BE2C (cell line): ENCODE measurements around the gene JARID2.

Source experiments
- DNase-seq: peaks from one replicate; pipeline ENCODE4 v3.0.0-alpha.2; 2020
- H3K27me3 ChIP-seq: fragments of 250-450 bp; sonication (Bioruptor Pico); 2 replicates; pipeline ENCODE4 v1.5.1; 2020; ENCODE audit warnings: mild to moderate bottlenecking
- H3K36me3 ChIP-seq: fragments of 250-450 bp; sonication (Bioruptor Pico); 2 replicates; pipeline ENCODE4 v1.5.1; 2020; ENCODE audit warnings: mild to moderate bottlenecking
- H3K4me1 ChIP-seq: fragments of 250-450 bp; sonication (Bioruptor Pico); 2 replicates; pipeline ENCODE4 v1.5.1; 2020
- H3K4me3 ChIP-seq: 2 replicates; pipeline ENCODE4 v1.5.1; 2011; ENCODE audit warnings: low read depth, low read length
- H3K9me3 ChIP-seq: fragments of 250-450 bp; sonication (Bioruptor Pico); 2 replicates; pipeline ENCODE4 v1.5.1; 2020
- TF ChIP-seq, protein P1 (sequence below): IDR thresholded peaks from 2 replicates; pipeline ENCODE4 v1.5.1; 2012; ENCODE audit warnings: mild to moderate bottlenecking, low read depth, low read length

JARID2 gene

DNA sequence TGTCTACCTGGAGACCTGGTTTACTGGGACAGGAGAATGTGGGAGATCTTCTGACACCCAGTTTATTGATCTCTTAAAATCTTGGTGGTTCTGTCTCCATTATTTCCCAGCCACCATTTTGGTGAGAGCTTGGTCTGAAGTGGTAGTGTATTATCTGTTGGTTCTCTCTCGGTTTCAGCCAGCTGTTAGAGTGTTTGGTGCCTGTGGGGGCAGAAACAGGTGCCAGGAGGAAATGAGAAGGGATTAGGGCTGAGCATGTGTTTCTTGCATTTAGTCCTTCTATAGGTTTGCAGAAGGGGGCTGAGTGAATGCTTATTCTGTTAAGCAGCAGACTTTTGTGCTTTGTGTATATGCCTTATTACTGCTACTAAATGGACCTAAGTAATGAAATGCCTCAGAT, 9.6 kb downstream of the JARID2 start:
- Histone ChIP-seq H3K27me3 (no peaks in the 10 kb centered on the region), H3K4me1 (peaks cover 42% of the 10 kb centered on the region), H3K36me3 (no peaks in the 10 kb centered on the region), H3K9me3 (no peaks in the 10 kb centered on the region), H3K4me3 (no peak overlapping the region)
- TF ChIP-seq, protein P1, sequence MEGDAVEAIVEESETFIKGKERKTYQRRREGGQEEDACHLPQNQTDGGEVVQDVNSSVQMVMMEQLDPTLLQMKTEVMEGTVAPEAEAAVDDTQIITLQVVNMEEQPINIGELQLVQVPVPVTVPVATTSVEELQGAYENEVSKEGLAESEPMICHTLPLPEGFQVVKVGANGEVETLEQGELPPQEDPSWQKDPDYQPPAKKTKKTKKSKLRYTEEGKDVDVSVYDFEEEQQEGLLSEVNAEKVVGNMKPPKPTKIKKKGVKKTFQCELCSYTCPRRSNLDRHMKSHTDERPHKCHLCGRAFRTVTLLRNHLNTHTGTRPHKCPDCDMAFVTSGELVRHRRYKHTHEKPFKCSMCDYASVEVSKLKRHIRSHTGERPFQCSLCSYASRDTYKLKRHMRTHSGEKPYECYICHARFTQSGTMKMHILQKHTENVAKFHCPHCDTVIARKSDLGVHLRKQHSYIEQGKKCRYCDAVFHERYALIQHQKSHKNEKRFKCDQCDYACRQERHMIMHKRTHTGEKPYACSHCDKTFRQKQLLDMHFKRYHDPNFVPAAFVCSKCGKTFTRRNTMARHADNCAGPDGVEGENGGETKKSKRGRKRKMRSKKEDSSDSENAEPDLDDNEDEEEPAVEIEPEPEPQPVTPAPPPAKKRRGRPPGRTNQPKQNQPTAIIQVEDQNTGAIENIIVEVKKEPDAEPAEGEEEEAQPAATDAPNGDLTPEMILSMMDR, result no peak
- no peak for DNase-seq

DNA sequence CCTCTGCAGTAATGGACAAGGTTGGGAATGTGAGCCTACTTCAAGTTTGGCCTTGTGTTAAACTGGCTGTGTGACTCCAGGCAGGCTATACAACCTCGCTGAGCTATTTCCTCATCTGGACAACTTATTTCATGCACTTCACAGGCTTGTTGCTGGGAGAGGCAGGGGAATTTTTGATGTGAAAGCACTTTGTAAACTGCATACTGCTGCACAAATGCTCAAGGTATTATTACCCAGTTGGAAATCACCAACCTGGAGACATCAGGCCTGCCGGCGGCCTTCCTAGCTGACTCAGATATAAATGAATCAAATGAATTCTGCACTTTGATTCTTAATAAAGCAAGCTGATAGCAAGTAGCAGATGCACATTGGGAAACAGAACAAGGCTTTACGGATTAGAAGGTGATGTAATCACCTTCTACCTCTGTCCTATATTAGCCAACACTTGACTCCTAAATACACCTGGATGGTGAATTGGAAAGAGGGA, 10.1 kb downstream of the JARID2 start:
- Histone ChIP-seq H3K4me3 (no peak overlapping the region), H3K4me1 (peaks cover 47% of the 10 kb centered on the region), H3K27me3 (no peaks in the 10 kb centered on the region), H3K36me3 (no peaks in the 10 kb centered on the region), H3K9me3 (no peaks in the 10 kb centered on the region)
- TF ChIP-seq, protein P1, result no peak
- no peak for DNase-seq

DNA sequence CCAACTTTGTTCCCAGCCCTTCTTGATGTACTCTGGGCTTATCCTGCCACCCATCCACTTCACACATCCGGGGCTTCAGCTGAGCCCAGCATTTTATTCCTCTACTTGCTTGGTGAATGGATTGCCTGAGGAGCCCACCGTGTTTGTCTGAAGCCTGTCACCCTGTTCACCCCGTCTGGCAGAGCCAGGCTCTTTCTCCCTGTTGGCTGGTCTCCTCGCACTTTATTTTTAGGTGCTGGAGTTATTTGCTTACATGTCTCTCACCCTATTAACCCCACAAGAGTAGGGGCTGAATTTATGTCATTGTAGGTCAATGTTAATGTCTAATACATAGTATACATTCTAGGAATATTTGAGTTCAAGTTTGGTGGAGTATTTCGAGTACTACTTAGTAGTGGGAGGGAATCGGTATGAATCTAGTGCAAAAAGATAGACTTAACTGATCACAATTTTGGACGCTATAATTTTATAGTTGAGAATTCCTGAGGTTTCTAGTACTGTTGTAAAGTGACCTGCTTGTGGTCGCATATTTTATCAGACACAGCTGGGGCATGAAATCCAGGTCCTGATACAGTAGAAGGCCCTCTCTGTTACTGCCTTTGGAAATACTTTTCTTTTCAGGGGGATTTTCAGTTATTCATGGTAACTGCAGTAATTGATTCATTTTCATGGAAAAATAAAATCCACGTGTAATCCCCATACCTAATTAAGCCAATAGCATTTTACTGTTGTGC, 10.8 kb downstream of the JARID2 start:
- Histone ChIP-seq H3K27me3 (no peaks in the 10 kb centered on the region), H3K9me3 (no peaks in the 10 kb centered on the region), H3K4me3 (no peak overlapping the region), H3K4me1 (peaks cover 47% of the 10 kb centered on the region), H3K36me3 (no peaks in the 10 kb centered on the region)
- TF ChIP-seq, protein P1, result no peak
- no peak for DNase-seq

DNA sequence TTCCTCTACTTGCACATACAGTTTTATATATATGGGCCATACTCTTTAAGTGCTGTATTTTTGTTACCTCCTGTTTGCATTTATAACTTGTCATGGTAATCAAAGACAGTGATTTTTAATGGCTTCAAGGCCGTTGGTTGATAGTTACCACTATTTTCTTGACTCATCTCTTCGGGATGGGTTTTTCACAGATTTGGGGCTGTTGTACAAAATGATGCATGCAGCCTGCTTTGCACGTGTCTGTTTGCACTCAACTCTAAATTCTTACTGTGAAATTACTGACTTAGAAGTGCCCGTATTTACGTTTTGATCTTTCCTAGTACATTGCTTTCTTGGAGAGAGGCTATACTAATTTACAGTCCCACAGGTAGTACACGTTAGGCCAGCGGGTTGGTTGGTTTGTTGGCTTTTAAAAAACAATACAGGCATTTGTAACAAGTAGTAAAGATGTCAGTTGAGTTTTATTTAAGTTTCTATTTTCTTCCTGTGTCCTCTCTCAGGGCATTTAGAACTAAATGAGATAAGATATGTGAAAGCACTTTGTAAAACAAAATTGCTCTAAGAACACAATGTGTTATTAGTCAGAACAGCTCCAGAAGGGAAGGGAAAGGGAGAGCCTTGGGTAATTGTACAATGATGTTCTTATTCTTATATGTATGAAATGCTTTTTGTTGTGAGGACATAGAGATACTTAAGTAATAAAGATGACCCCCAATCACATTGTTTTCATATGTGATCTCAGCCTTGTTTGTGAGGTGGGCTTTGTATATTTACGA, 11.7 kb downstream of the JARID2 start:
- TF ChIP-seq, protein P1, result no peak
- no peak for DNase-seq
- peaks cover 44% of the 10 kb centered on the region for H3K4me1 ChIP-seq

DNA sequence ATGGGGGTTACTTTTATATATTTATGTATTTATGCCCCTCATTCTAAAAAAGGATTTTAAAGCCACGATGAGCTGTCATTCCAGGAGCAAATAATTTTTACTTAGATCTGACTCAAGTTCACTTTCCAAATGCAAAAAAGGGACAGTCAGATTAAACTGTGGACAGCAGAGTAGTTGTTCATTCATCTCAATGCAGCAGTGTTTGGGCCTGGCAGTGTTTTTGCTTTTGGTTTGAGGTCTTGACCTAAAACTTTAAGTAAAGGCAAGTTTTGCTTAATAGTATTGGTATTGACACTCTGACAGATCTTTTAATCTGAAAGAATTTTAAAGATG, 13.9 kb downstream of the JARID2 start:
- no peaks in the 10 kb centered on the region for H3K27me3 ChIP-seq
- peaks cover 41% of the 10 kb centered on the region for H3K4me1 ChIP-seq
- TF ChIP-seq, protein P1, result no peak
- H3K36me3 ChIP-seq, result no peaks in the 10 kb centered on the region
- DNase-seq, result no peak
- no peak overlapping the region for H3K4me3 ChIP-seq
- no peaks in the 10 kb centered on the region for H3K9me3 ChIP-seq

More for the DNA sequence above, 11.7 kb downstream of the JARID2 start:
- Histone ChIP-seq H3K27me3 (no peaks in the 10 kb centered on the region), H3K9me3 (no peaks in the 10 kb centered on the region), H3K4me3 (no peak overlapping the region), H3K36me3 (no peaks in the 10 kb centered on the region)
